Measurements from ENCODE around the gene CD274. TPM values are rescaled to one million over a fixed set of nuclear protein-coding genes. Genes with fewer than 3 reads are reported as not detected.

The CD274 gene
- total and polyA plus RNA-seq, 2 experiments from 2014 or later = not detected

DNA sequence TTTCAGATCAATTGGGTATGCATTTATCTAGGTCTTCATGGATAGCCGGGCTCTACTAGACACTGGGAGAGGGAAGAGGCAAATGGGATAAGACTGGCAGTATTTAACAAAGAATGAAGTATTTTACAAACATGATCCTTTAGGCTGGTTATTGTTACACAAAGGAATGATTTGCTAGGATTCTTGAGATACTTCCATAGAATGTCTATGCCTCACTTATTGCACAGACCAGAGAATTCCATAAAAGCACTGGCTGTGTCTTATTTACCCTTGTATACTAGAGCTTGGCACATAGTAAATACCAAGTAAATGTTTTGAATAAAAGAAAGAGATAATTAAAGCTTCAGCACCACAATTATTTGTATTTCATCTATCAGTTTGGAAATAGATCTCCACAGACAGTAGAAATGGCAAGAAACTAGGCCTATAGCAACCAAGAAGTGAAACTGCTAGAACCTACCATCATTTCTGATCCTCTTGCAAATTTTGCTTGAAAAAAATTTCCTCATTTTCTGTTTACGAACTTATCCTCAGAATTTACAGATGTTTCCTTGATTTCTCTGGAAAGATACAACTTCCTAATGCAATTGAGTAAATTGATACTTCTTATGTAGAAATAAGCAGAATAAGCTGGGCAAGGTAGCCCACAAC, 63.7 kb downstream of the CD274 start:
- Histone ChIP-seq H3K4me2 (no peak overlapping the region), H3K27ac (ENCODE audit: low read depth) (no peak overlapping the region), H3K27me3 (ENCODE audit: insufficient read depth) (no peaks in the 10 kb centered on the region), H3K4me1 (ENCODE audit: insufficient read depth) (peaks cover 8% of the 10 kb centered on the region), H3K36me3 (ENCODE audit: insufficient read depth) (no peaks in the 10 kb centered on the region), H3K4me3 (no peak overlapping the region), H3K9me2 (ENCODE audit: insufficient read depth) (0 out of 2 replicates have a peak, but pooled peaks cover 6% of the 10 kb centered on the region), H4K20me1 (replicated peaks; ENCODE audit: insufficient read depth) (no peaks in the 10 kb centered on the region), H3K79me2 (replicated peaks; ENCODE audit: insufficient read depth) (no peaks in the 10 kb centered on the region), H3F3A (replicated peaks; ENCODE audit: low read depth) (no peaks in the 10 kb centered on the region), H2AFZ (no peak overlapping the region)
- ATAC-seq (no peak), DNase-seq (ENCODE audit: low spot score) (no peak)
- TF ChIP-seq NANOG (IDR thresholded peaks at IDR 0.05; ENCODE audit: borderline replicate concordance) (no peak), ZNF114 (CRISPR knock-in tag; IDR thresholded peaks at IDR 0.05) (no peak), ZNF331 (CRISPR knock-in tag; IDR thresholded peaks at IDR 0.05; ENCODE audit: low read depth) (no peak), EZH2 (IDR thresholded peaks at IDR 0.05; ENCODE audit: low read depth, unreplicated experiment) (no peak), EZH2phosphoT487 (IDR thresholded peaks at IDR 0.05; ENCODE audit: unreplicated experiment) (no peak), JUNB (IDR thresholded peaks at IDR 0.05; ENCODE audit: unreplicated experiment) (no peak), CTCF (conservative IDR thresholded peaks at IDR 0.05; ENCODE audit: low read depth in 2 of 2) (no peak), ZNF462 (CRISPR knock-in tag; IDR thresholded peaks at IDR 0.05) (no peak), STAT1 (IDR thresholded peaks at IDR 0.05; ENCODE audit: unreplicated experiment) (no peak), POLR2AphosphoS5 (IDR thresholded peaks at IDR 0.05; ENCODE audit: low read depth) (no peak), CREB1 (CRISPR knock-in tag; IDR thresholded peaks at IDR 0.05; ENCODE audit: low read depth) (no peak)
- TF ChIP-seq, protein P1, sequence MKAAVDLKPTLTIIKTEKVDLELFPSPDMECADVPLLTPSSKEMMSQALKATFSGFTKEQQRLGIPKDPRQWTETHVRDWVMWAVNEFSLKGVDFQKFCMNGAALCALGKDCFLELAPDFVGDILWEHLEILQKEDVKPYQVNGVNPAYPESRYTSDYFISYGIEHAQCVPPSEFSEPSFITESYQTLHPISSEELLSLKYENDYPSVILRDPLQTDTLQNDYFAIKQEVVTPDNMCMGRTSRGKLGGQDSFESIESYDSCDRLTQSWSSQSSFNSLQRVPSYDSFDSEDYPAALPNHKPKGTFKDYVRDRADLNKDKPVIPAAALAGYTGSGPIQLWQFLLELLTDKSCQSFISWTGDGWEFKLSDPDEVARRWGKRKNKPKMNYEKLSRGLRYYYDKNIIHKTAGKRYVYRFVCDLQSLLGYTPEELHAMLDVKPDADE (IDR thresholded peaks at IDR 0.05) = no peak
- TF ChIP-seq, protein P2, sequence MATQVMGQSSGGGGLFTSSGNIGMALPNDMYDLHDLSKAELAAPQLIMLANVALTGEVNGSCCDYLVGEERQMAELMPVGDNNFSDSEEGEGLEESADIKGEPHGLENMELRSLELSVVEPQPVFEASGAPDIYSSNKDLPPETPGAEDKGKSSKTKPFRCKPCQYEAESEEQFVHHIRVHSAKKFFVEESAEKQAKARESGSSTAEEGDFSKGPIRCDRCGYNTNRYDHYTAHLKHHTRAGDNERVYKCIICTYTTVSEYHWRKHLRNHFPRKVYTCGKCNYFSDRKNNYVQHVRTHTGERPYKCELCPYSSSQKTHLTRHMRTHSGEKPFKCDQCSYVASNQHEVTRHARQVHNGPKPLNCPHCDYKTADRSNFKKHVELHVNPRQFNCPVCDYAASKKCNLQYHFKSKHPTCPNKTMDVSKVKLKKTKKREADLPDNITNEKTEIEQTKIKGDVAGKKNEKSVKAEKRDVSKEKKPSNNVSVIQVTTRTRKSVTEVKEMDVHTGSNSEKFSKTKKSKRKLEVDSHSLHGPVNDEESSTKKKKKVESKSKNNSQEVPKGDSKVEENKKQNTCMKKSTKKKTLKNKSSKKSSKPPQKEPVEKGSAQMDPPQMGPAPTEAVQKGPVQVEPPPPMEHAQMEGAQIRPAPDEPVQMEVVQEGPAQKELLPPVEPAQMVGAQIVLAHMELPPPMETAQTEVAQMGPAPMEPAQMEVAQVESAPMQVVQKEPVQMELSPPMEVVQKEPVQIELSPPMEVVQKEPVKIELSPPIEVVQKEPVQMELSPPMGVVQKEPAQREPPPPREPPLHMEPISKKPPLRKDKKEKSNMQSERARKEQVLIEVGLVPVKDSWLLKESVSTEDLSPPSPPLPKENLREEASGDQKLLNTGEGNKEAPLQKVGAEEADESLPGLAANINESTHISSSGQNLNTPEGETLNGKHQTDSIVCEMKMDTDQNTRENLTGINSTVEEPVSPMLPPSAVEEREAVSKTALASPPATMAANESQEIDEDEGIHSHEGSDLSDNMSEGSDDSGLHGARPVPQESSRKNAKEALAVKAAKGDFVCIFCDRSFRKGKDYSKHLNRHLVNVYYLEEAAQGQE (IDR thresholded peaks at IDR 0.05; ENCODE audit: unreplicated experiment) = no peak
- Mint-ChIP-seq H3K4me3 (no peak overlapping the region), H3K27ac (no peak overlapping the region), H3K4me1 (peaks cover 10% of the 10 kb centered on the region), H3K36me3 (ENCODE audit: low read depth) (no peaks in the 10 kb centered on the region), H3K9me3 (no peaks in the 10 kb centered on the region), H3K27me3 (ENCODE audit: insufficient read depth, low read depth, poor library complexity) (no peaks in the 10 kb centered on the region)
